BJ (cell line): Measurements from ENCODE around the gene KRTAP10-9. TPM values are rescaled to one million over a fixed set of nuclear protein-coding genes. Genes with fewer than 3 reads are reported as not detected.

Experiments
- CTCF ChIA-PET: fragments of 350-600 bp; formaldehyde crosslinking; extraction: SDS; loops from one replicate; lab custom pipeline; 2021; ENCODE audit warnings: antibody characterized with exemption, inconsistent platforms; lab: Yijun Ruan, JAX
- POLR2A ChIA-PET: fragments of 300-600 bp; sonication (Branson Sonifier 250); formaldehyde crosslinking; extraction: SDS; loops from one replicate; lab custom pipeline; 2021; ENCODE audit warnings: antibody characterized with exemption; lab: Charles Lee
- DNase-seq: peaks from one replicate; pipeline ENCODE4 v3.0.0-alpha.2; 2011; ENCODE audit warnings: low read depth
- H3K27me3 ChIP-seq: 2 replicates; pipeline ENCODE4 v1.6.0; 2011; ENCODE audit warnings: low read length; ENCODE audit not compliant: control insufficient read depth, insufficient read depth
- H3K36me3 ChIP-seq: 2 replicates; pipeline ENCODE4 v1.5.1; 2011; ENCODE audit warnings: low read length; ENCODE audit not compliant: control insufficient read depth, insufficient read depth
- H3K4me3 ChIP-seq: 2 replicates; pipeline ENCODE4 v1.5.1; 2011; ENCODE audit warnings: low read depth, mild to moderate bottlenecking, control low read depth, low read length
- CTCF ChIP-seq: IDR thresholded peaks from 2 replicates; pipeline ENCODE4 v1.5.1; 2011; ENCODE audit warnings: low read depth, mild to moderate bottlenecking, control low read depth, inconsistent platforms, low read length, moderate library complexity; ENCODE audit not compliant: insufficient read depth
- polyA plus RNA-seq: library from polyadenylated mRNA; depleted of rRNA; stranded (reverse); fragments of >200 nt; gene quantifications from 2 replicates; pipeline ENCODE4 v1.2.3, GENCODE V29; 2011

The KRTAP10-9 gene
- polyA plus RNA-seq, 1 experiment = not detected

- Histone ChIP-seq H3K36me3 (no peaks in the 10 kb centered on the region), H3K4me3 (no peak overlapping the region), H3K27me3 (no peaks in the 10 kb centered on the region)
- DNase-seq = no peak
- CTCF ChIA-PET = no interaction called here
- no peak for TF ChIP-seq CTCF
- POLR2A ChIA-PET = no interaction called here
These were observed 26.2 kb downstream of the KRTAP10-9 start for GRCh38 chr21:44653123-44653522.

GRCh38 chr21:44653656-44654575 lies 27.0 kb downstream of the KRTAP10-9 start:
- no peak for TF ChIP-seq CTCF
- Histone ChIP-seq H3K27me3 (no peaks in the 10 kb centered on the region), H3K36me3 (no peaks in the 10 kb centered on the region), H3K4me3 (no peak overlapping the region)
- ChIA-PET POLR2A (no interaction called here), CTCF (no interaction called here)
- DNase-seq = no peak

- no peak for TF ChIP-seq CTCF
- Histone ChIP-seq H3K27me3 (no peaks in the 10 kb centered on the region), H3K36me3 (no peaks in the 10 kb centered on the region), H3K4me3 (no peak within 1 kb of the TSS)
- CTCF ChIA-PET = no interaction called here
- DNase-seq = no peak
- POLR2A ChIA-PET = no interaction called here
These were observed 27.8 kb downstream of the KRTAP10-9 start, which contains the start of gene KRTAP12-4 for GRCh38 chr21:44654576-44655175. Gene KRTAP12-4 (minus strand): TSS chr21:44654659. CDS start chr21:44654614, 45 bp downstream.

- Histone ChIP-seq H3K4me3 (no peak overlapping the region), H3K27me3 (no peaks in the 10 kb centered on the region), H3K36me3 (no peaks in the 10 kb centered on the region)
- DNase-seq = no peak
- POLR2A ChIA-PET = no interaction called here
- no peak for TF ChIP-seq CTCF
- CTCF ChIA-PET = no interaction called here
These were observed 30.0 kb downstream of the KRTAP10-9 start for GRCh38 chr21:44656868-44657267.

GRCh38 chr21:44657635-44658540 lies 31.0 kb downstream of the KRTAP10-9 start, which contains the start of gene KRTAP12-3:
Gene KRTAP12-3 (plus strand): TSS chr21:44657932. CDS start chr21:44657980, 48 bp downstream.
- ChIA-PET CTCF (no interaction called here), POLR2A (no interaction called here)
- Histone ChIP-seq H3K4me3 (no peak within 1 kb of the TSS), H3K27me3 (no peaks in the 10 kb centered on the region), H3K36me3 (no peaks in the 10 kb centered on the region)
- DNase-seq = no peak
- TF ChIP-seq CTCF = no peak
